GM21381 (cell line): ENCODE results near the gene RNPEP.
"Not testable (repeated sequence)": the region's sequence is repeated elsewhere in the genome, so short reads cannot be mapped to it uniquely, and the experiment has no call there.

Experiments used
- ATAC-seq: cut with Tn5 transposase; IDR thresholded peaks from one replicate; pipeline ENCODE4 v1.9.1; 2021; ENCODE audit warnings: mild to moderate bottlenecking, moderate library complexity; ENCODE audit not compliant: unreplicated experiment

Gene RNPEP

GRCh38 chr1:202009326-202010179 is 27.1 kb downstream of the RNPEP start:
- ATAC-seq: peak; percentile 44

GRCh38 chr1:202010180-202011015 is 27.9 kb downstream of the RNPEP start, which contains the start of gene ELF3:
TSS of gene ELF3 (plus strand) at chr1:202010587. CDS start at chr1:202011137, 550 bp downstream.
- ATAC-seq: peak; percentile 66

GRCh38 chr1:202011994-202012393 is 29.5 kb downstream of the RNPEP start:
- ATAC-seq: no peak

GRCh38 chr1:202012544-202013478 is 30.4 kb downstream of the RNPEP start:
- no peak for ATAC-seq

GRCh38 chr1:202013603-202014002 is 31.2 kb downstream of the RNPEP start:
- no peak for ATAC-seq

GRCh38 chr1:202014060-202014459 is 31.6 kb downstream of the RNPEP start:
- no peak for ATAC-seq

- no peak for ATAC-seq
These were observed 32.6 kb downstream of the RNPEP start for GRCh38 chr1:202014915-202015661.

GRCh38 chr1:202015662-202015937 is 33.2 kb downstream of the RNPEP start:
- no peak for ATAC-seq

- ATAC-seq: no peak
These were observed 33.8 kb downstream of the RNPEP start for GRCh38 chr1:202016022-202016810.

- no peak for ATAC-seq
These were observed 34.6 kb downstream of the RNPEP start for GRCh38 chr1:202016811-202017748.

- no peak for ATAC-seq
These were observed 35.5 kb downstream of the RNPEP start for GRCh38 chr1:202017749-202018467.

- no peak for ATAC-seq
These were observed 36.2 kb downstream of the RNPEP start for GRCh38 chr1:202018468-202019234.

GRCh38 chr1:202019235-202019558 is 36.7 kb downstream of the RNPEP start:
- not testable (repeated sequence) for ATAC-seq

GRCh38 chr1:202023001-202023433 is 40.6 kb downstream of the RNPEP start:
- no peak for ATAC-seq

GRCh38 chr1:202029171-202029665 is 46.8 kb downstream of the RNPEP start:
- ATAC-seq: no peak

- ATAC-seq: no peak
These were observed 47.3 kb downstream of the RNPEP start for GRCh38 chr1:202029727-202030126.

GRCh38 chr1:202031796-202032195 is 49.3 kb downstream of the RNPEP start:
- no peak for ATAC-seq
